Inflammatory macrophage (primary cell): ENCODE results near the gene VAMP2.
"Not testable (repeated sequence)": the region's sequence is repeated elsewhere in the genome, so short reads cannot be mapped to it uniquely, and the experiment has no call there.

Experiments used
- DNase-seq, 2 donors: peaks; one replicate each; pipeline ENCODE4 v3.0.0-alpha.2; 2020 to 2022

VAMP2 gene

GRCh38 chr17:8176197-8176940 lies 13.6 kb upstream of the VAMP2 start, which contains the start of gene TMEM107:
TSS of gene TMEM107 (minus strand) at chr17:8176380. CDS start at chr17:8176286, 94 bp downstream.
- DNase-seq, result peak; percentile 84 to 91

- peak; percentile 11 to 48 for DNase-seq
Measured at GRCh38 chr17:8175795-8176196, 13.0 kb upstream of the VAMP2 start.

GRCh38 chr17:8173871-8174322 lies 11.1 kb upstream of the VAMP2 start:
- no peak for DNase-seq

GRCh38 chr17:8173056-8173870 lies 10.5 kb upstream of the VAMP2 start:
- DNase-seq, result peak; percentile 94 to 98

- DNase-seq, result not testable (repeated sequence)
Measured at GRCh38 chr17:8170186-8170585, 7.4 kb upstream of the VAMP2 start.

- no peak for DNase-seq
Measured at GRCh38 chr17:8167526-8167925, 4.8 kb upstream of the VAMP2 start.

GRCh38 chr17:8166731-8167130 lies 4.0 kb upstream of the VAMP2 start:
- DNase-seq, result no peak

- DNase-seq, result no peak
Measured at GRCh38 chr17:8164815-8165131, 2.0 kb upstream of the VAMP2 start.

- peak; percentile 74 to 86 for DNase-seq
Measured at GRCh38 chr17:8163978-8164814, 1.4 kb upstream of the VAMP2 start.

- DNase-seq, result no peak
Measured at GRCh38 chr17:8162997-8163977, 539 bp upstream of the VAMP2 start.

GRCh38 chr17:8161289-8162232 lies 1.2 kb downstream of the VAMP2 start:
- DNase-seq, result no peak

GRCh38 chr17:8160741-8161221 lies 2.0 kb downstream of the VAMP2 start:
- no peak for DNase-seq

GRCh38 chr17:8160224-8160577 lies 2.5 kb downstream of the VAMP2 start:
- DNase-seq, result no peak

- DNase-seq, result no peak
Measured at GRCh38 chr17:8159459-8160223, 3.1 kb downstream of the VAMP2 start.

GRCh38 chr17:8159032-8159400 lies 3.7 kb downstream of the VAMP2 start:
- DNase-seq, result no peak

- DNase-seq, result peak; percentile 93 to 97
Measured at GRCh38 chr17:8158267-8159031, 4.3 kb downstream of the VAMP2 start.

- DNase-seq, result peak; percentile 100
Measured at GRCh38 chr17:8156246-8156992, 6.3 kb downstream of the VAMP2 start.

- no peak for DNase-seq
Measured at GRCh38 chr17:8155996-8156245, 6.8 kb downstream of the VAMP2 start.
